HL-60 (cell line): ENCODE results near the gene EEF1AKMT2.

Experiments used
- POLR2AphosphoS5 ChIP-seq: IDR thresholded peaks from 2 replicates; pipeline ENCODE4 v1.6.1; 2012; ENCODE audit warnings: low read depth
- SPI1 ChIP-seq: IDR thresholded peaks from 2 replicates; pipeline ENCODE4 v1.6.1; 2012; ENCODE audit warnings: low read depth, mild to moderate bottlenecking, borderline replicate concordance
- TF ChIP-seq, protein P1 (sequence below): IDR thresholded peaks from one replicate; pipeline ENCODE4 v1.5.1; 2011; ENCODE audit warnings: low read length, control low read depth, inconsistent platforms; ENCODE audit not compliant: insufficient read depth

DNA sequence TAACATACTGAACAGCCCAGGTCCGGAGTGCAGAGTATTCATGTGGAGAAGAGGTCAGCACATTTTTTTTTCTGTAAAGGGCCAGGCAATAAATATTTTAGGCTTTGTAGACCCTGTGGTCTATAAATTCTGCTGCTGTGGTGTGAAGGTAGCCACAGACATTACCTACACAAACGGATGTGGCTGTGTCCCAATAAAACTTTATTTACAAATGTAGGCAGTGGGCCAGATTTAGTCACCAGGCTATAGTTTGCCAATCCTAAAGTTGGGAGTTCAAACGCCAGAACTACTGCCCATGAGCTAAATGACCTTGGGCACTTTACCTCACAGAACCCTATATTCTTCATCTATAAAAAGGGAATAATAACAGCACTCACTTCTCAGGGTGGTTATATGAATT, 60.9 kb downstream of the EEF1AKMT2 start:
- TF ChIP-seq, protein P1, sequence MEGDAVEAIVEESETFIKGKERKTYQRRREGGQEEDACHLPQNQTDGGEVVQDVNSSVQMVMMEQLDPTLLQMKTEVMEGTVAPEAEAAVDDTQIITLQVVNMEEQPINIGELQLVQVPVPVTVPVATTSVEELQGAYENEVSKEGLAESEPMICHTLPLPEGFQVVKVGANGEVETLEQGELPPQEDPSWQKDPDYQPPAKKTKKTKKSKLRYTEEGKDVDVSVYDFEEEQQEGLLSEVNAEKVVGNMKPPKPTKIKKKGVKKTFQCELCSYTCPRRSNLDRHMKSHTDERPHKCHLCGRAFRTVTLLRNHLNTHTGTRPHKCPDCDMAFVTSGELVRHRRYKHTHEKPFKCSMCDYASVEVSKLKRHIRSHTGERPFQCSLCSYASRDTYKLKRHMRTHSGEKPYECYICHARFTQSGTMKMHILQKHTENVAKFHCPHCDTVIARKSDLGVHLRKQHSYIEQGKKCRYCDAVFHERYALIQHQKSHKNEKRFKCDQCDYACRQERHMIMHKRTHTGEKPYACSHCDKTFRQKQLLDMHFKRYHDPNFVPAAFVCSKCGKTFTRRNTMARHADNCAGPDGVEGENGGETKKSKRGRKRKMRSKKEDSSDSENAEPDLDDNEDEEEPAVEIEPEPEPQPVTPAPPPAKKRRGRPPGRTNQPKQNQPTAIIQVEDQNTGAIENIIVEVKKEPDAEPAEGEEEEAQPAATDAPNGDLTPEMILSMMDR: no peak
- TF ChIP-seq SPI1 (no peak), POLR2AphosphoS5 (no peak)
